Measurements from ENCODE around the gene FBXO30.

Gene FBXO30

DNA sequence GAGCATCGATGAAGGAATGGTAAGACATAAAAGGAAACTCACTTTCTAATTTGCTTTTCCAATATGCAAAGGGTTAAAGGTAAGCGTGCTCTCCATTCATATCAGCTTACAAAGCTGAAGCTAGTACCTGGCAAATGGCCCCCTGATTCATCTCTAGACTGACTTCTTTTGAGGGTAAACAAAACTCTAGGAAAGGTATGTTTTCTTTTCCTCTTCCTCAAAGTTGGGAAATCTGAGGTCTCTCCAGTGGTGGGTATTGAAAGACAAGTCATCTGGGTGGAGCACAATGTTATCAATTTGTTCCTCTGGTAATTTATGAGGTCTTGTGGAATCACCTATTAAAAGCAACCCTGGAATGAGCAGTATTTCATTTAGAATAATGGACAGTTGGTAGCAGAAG is 7.9 kb upstream of the FBXO30 start:
- no peak for DNase-seq (ENCODE audit: low read depth)
- H3K4me3 ChIP-seq (ENCODE audit: control insufficient read depth, low read depth, low read length) = no peak overlapping the region
- TF ChIP-seq CTCF (conservative IDR thresholded peaks at IDR 0.05; ENCODE audit: control insufficient read depth, insufficient read depth, low read depth, low read length) = no peak

GRCh38 chr6:145819994-145820393 is 5.4 kb upstream of the FBXO30 start:
- no peak for TF ChIP-seq CTCF (conservative IDR thresholded peaks at IDR 0.05; ENCODE audit: control insufficient read depth, insufficient read depth, low read depth, low read length)
- no peak overlapping the region for H3K4me3 ChIP-seq (ENCODE audit: control insufficient read depth, low read depth, low read length)
- no peak for DNase-seq (ENCODE audit: low read depth)

- H3K4me3 ChIP-seq (ENCODE audit: control insufficient read depth, low read depth, low read length) = no peak overlapping the region
- no peak for TF ChIP-seq CTCF (conservative IDR thresholded peaks at IDR 0.05; ENCODE audit: control insufficient read depth, insufficient read depth, low read depth, low read length)
- DNase-seq (ENCODE audit: low read depth) = no peak
Observed at GRCh38 chr6:145818796-145819195, 4.2 kb upstream of the FBXO30 start.

DNA sequence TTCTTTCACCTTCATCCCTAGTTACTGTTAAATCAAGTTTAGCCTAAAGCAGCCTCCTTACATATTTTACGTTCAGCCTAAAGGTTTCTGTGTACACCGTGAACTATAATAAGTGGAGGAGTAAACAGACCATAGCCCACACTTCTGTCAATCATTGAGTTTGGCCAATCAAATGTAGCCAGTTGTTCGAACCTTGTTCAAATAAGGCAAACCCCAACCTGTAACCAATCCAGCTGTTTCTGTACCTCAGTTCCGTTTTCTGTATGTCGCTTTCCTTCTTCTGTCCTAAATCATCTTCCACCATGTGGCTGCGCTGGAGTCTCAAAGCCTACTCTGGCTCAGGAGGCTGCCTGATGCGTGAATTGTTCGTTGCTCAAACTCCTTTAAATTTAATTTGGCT is 1.8 kb upstream of the FBXO30 start:
- no peak overlapping the region for H3K4me3 ChIP-seq (ENCODE audit: control insufficient read depth, low read depth, low read length)
- DNase-seq (ENCODE audit: low read depth) = no peak

DNA sequence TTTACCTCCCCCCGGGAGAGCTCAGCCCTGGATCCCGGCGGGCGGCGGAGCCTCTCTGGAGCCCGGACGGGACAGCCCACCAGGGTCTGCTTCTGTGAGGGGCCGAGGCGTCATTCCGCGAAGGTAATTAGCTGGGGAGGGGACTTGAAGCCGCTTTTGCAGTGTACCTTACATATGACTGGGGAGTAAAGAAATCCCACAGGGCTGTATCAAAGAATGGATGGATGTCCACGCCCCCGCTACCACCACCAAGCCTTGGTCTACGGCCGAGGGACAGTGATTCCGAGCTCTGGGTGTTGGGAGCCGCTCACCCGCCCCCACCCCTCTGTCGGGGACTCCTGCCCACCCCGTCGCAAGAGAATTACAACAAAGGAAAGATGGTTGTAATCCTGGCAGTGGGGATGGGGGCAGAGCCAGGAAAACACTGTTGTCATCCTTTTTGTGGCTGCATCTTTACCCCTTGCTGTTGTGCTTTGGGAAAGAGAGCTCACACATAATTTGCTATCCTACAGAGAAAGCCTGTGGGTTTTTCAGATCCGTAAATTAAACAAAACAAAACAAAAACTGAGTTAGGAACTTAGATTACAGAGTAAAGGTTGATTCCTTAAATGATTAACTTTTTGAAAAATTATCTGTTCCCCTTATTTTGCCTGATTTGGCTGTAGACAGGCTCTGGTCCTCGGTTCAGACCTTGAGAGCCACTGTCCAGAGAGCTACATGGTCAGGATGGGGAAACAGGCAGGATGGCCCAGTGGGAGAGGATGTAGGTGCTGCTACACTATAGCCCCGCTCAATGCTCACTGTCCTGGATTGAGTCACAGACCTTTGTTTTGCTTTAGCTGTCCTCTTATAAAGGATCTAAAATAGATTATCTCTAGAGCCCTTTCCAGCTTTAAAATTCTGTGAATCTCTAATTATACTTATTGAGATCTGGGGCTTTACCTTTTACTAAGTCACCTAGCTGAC is 997 bp upstream of the FBXO30 start:
- H3K4me3 ChIP-seq (ENCODE audit: control insufficient read depth, low read depth, low read length) = peak overlapping the region; percentile 71
- peak; percentile 35 for DNase-seq (ENCODE audit: low read depth)
- TF ChIP-seq CTCF (conservative IDR thresholded peaks at IDR 0.05; ENCODE audit: control insufficient read depth, insufficient read depth, low read depth, low read length) = no peak

More for the DNA sequence above, 1.8 kb upstream of the FBXO30 start:
- no peak for TF ChIP-seq CTCF (conservative IDR thresholded peaks at IDR 0.05; ENCODE audit: control insufficient read depth, insufficient read depth, low read depth, low read length)

- no peak for TF ChIP-seq CTCF (conservative IDR thresholded peaks at IDR 0.05; ENCODE audit: control insufficient read depth, insufficient read depth, low read depth, low read length)
- peak; percentile 43 for DNase-seq (ENCODE audit: low read depth)
- H3K4me3 ChIP-seq (ENCODE audit: control insufficient read depth, low read depth, low read length) = peak overlapping the region; percentile 76
Observed at GRCh38 chr6:145814035-145814500, 527 bp downstream of the FBXO30 start.

All from fibroblast of mammary gland (primary cell).